ENCODE data around the gene REXO5.

REXO5 gene

GRCh38 chr16:20868890-20869289 is 62.6 kb downstream of the REXO5 start:
- Histone ChIP-seq H3K4me1 (ENCODE audit: low read depth, poor library complexity, severe bottlenecking) (peaks cover 19% of the 10 kb centered on the region), H2AFZ (ENCODE audit: low read depth) (no peak overlapping the region), H3K4me3 (IDR thresholded peaks at IDR 0.05; ENCODE audit: insufficient read depth, low read depth, low read length) (no peak overlapping the region), H3K79me2 (ENCODE audit: insufficient read depth, low read depth) (no peaks in the 10 kb centered on the region), H3K9ac (no peak overlapping the region), H3K27me3 (ENCODE audit: insufficient read depth, low read depth) (no peaks in the 10 kb centered on the region; the same call in 1 of the 2 replicates), H4K20me1 (ENCODE audit: insufficient read depth) (peaks cover 9% of the 10 kb centered on the region), H3K36me3 (ENCODE audit: insufficient read depth) (no peaks in the 10 kb centered on the region), H3K4me2 (no peak overlapping the region), H3K27ac (no peak overlapping the region)
- TF ChIP-seq, protein P1, sequence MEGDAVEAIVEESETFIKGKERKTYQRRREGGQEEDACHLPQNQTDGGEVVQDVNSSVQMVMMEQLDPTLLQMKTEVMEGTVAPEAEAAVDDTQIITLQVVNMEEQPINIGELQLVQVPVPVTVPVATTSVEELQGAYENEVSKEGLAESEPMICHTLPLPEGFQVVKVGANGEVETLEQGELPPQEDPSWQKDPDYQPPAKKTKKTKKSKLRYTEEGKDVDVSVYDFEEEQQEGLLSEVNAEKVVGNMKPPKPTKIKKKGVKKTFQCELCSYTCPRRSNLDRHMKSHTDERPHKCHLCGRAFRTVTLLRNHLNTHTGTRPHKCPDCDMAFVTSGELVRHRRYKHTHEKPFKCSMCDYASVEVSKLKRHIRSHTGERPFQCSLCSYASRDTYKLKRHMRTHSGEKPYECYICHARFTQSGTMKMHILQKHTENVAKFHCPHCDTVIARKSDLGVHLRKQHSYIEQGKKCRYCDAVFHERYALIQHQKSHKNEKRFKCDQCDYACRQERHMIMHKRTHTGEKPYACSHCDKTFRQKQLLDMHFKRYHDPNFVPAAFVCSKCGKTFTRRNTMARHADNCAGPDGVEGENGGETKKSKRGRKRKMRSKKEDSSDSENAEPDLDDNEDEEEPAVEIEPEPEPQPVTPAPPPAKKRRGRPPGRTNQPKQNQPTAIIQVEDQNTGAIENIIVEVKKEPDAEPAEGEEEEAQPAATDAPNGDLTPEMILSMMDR (conservative IDR thresholded peaks at IDR 0.05; ENCODE audit: low read depth, low read length): no peak

DNA sequence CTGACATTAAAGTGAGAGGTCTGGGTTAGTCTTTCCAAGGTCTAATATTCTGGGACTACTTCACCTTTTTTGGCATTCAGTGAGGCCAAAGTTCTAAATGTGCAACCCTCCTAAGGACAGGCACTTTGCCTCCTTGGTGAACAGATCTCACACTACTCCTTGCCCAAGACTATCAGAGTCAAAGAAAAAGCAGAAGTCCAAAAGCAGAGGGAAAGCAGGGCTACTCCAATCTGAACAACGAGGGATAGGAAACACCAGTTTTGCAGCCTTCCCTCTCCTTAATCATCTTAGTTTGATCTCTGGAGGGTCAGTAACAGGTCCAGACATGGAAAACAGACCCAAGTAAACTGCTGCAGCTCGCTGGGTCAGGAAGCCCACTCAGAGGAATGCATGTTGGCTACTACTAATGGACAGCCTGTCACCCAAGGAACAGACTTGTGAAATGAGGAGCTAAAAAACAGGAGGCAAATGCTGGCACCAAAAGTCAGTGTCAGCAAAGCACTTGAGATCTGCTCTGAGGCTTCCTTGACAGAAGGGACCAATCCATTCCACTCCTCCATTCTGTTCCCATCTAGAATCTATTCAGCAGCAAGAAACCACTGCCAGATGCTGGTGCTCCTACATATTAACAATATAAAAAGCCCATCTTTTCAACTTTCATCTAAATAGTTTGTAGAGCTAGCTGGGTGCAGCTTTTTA is 63.9 kb downstream of the REXO5 start:
- Histone ChIP-seq H2AFZ (ENCODE audit: low read depth) (no peak overlapping the region), H3K79me2 (ENCODE audit: insufficient read depth, low read depth) (no peaks in the 10 kb centered on the region), H3K27ac (no peak overlapping the region), H3K27me3 (ENCODE audit: insufficient read depth, low read depth) (no peaks in the 10 kb centered on the region; the same call in 1 of the 2 replicates), H3K9ac (no peak overlapping the region), H4K20me1 (ENCODE audit: insufficient read depth) (peaks cover 14% of the 10 kb centered on the region), H3K4me1 (ENCODE audit: low read depth, poor library complexity, severe bottlenecking) (peaks cover 32% of the 10 kb centered on the region), H3K4me3 (IDR thresholded peaks at IDR 0.05; ENCODE audit: insufficient read depth, low read depth, low read length) (no peak overlapping the region), H3K4me2 (no peak overlapping the region), H3K36me3 (ENCODE audit: insufficient read depth) (no peaks in the 10 kb centered on the region)
- TF ChIP-seq, protein P1 (conservative IDR thresholded peaks at IDR 0.05; ENCODE audit: low read depth, low read length): no peak

DNA sequence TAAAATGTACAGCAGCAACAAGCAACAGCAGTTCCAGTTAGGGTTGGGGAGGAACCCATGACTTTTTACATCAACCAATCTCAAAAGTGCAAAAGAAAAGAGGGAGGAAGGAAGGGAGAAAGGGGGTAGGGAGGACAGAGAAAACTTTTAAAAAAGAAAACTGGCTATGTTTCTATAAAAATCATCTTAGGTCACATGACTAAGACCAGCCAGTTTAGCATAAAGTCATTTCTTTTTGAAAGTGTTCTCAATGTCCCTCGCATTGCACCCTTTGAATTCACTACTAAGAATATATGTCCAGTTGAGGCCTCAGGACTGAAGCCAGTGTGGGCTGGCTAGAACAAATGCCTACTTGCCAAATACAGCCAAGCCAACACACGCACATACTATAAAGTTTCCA is 64.9 kb downstream of the REXO5 start:
- TF ChIP-seq, protein P1 (conservative IDR thresholded peaks at IDR 0.05; ENCODE audit: low read depth, low read length): no peak
- H3K27me3 ChIP-seq (ENCODE audit: insufficient read depth, low read depth): no peaks in the 10 kb centered on the region; the same call in 1 of the 2 replicates
- no peaks in the 10 kb centered on the region for H3K36me3 ChIP-seq (ENCODE audit: insufficient read depth)
- no peaks in the 10 kb centered on the region for H3K79me2 ChIP-seq (ENCODE audit: insufficient read depth, low read depth)
- H2AFZ ChIP-seq (ENCODE audit: low read depth): no peak overlapping the region
- peaks cover 14% of the 10 kb centered on the region for H4K20me1 ChIP-seq (ENCODE audit: insufficient read depth)
- no peak overlapping the region for H3K4me2 ChIP-seq
- H3K9ac ChIP-seq: no peak overlapping the region
- no peak overlapping the region for H3K27ac ChIP-seq
- no peak overlapping the region for H3K4me3 ChIP-seq (IDR thresholded peaks at IDR 0.05; ENCODE audit: insufficient read depth, low read depth, low read length)
- H3K4me1 ChIP-seq (ENCODE audit: low read depth, poor library complexity, severe bottlenecking): peaks cover 42% of the 10 kb centered on the region

DNA sequence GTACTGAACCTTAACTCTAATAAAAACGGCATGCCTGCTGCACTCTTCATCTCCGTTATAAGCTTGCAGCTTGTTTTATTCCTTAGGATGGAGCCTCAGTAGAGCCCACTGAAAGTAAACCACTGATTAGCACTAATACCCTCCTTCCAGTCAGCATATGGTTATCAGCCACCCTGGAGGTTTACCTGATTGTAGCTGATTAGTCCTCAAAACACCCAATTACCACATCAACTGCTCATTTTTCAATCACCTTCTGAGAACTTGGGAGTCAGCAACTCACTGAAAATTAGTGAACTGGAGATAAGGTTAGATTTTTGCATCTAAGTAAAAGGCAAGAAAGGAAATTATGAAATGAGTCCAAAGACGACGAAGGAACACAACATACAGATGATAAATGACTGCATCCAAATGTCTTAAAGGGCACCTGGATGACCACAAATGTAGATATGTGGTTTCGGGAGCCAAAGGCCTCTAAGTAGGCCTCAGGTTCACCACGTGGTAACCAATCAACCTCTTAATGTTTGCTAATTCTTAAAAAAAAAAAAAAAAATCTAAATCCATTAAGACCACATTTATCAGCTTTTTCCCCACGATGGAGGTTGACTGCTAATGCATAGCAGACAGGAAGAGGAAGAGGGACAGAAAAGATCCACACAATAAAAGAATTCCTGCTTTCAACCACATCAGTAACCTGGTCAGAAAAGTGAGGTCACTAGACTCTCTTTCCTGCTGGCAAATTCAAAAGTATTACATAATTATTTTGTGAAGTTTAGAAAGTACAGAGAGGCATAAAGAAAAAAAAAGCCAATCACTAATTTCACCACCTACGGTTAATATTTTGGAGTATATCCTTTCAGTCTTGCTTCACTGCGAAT is 65.9 kb downstream of the REXO5 start:
- Histone ChIP-seq H4K20me1 (ENCODE audit: insufficient read depth) (peaks cover 14% of the 10 kb centered on the region), H3K27ac (no peak overlapping the region), H3K4me3 (IDR thresholded peaks at IDR 0.05; ENCODE audit: insufficient read depth, low read depth, low read length) (no peak overlapping the region), H3K79me2 (ENCODE audit: insufficient read depth, low read depth) (no peaks in the 10 kb centered on the region), H2AFZ (ENCODE audit: low read depth) (no peak overlapping the region), H3K9ac (no peak overlapping the region), H3K4me1 (ENCODE audit: low read depth, poor library complexity, severe bottlenecking) (peaks cover 44% of the 10 kb centered on the region), H3K27me3 (ENCODE audit: insufficient read depth, low read depth) (no peaks in the 10 kb centered on the region; the same call in 1 of the 2 replicates), H3K36me3 (ENCODE audit: insufficient read depth) (no peaks in the 10 kb centered on the region), H3K4me2 (no peak overlapping the region)
- TF ChIP-seq, protein P1 (conservative IDR thresholded peaks at IDR 0.05; ENCODE audit: low read depth, low read length): no peak

Data from KMS-11 (cell line).